ENCODE results near the gene CAPRIN2. TPM values are rescaled to one million over a fixed set of nuclear protein-coding genes. Genes with fewer than 3 reads are reported as not detected.

Gene CAPRIN2
- total RNA-seq, 4 donors from 2014 or later, result 20.8 to 71.7 (median 46.2) TPM

GRCh38 chr12:30779578-30779977 lies 24.8 kb upstream of the CAPRIN2 start:
- H3K27ac ChIP-seq, result no peak overlapping the region
- no peak for DNase-seq (ENCODE audit: low spot score in 2 of 2)
- TF ChIP-seq EP300 (IDR thresholded peaks at IDR 0.05) (no peak), CTCF (IDR thresholded peaks at IDR 0.05) (no peak), POLR2A (IDR thresholded peaks at IDR 0.05) (no peak)
- H3K9me3 ChIP-seq, result peaks cover 0 to 3% (median 0%) of the 10 kb centered on the region in 4 donors
- H3K27me3 ChIP-seq, result no peaks in the 10 kb centered on the region
- WGBS, 2 donors, result 91 to 94% methylated on average over 5 of the region's 5 CpGs
- no peaks in the 10 kb centered on the region for H3K36me3 ChIP-seq
- no peak overlapping the region for H3K4me3 ChIP-seq
- H3K4me1 ChIP-seq, result no peaks in the 10 kb centered on the region

GRCh38 chr12:30779178-30779577 lies 24.4 kb upstream of the CAPRIN2 start:
- Histone ChIP-seq H3K27me3 (no peaks in the 10 kb centered on the region), H3K27ac (no peak overlapping the region), H3K36me3 (no peaks in the 10 kb centered on the region), H3K9me3 (peaks cover 0 to 3% (median 0%) of the 10 kb centered on the region in 4 donors), H3K4me1 (no peaks in the 10 kb centered on the region), H3K4me3 (no peak overlapping the region)
- TF ChIP-seq EP300 (IDR thresholded peaks at IDR 0.05), result no peak
- TF ChIP-seq POLR2A (IDR thresholded peaks at IDR 0.05), result no peak
- TF ChIP-seq CTCF (IDR thresholded peaks at IDR 0.05), result no peak
- DNase-seq (ENCODE audit: low spot score in 2 of 2), result no peak

GRCh38 chr12:30774599-30774998 lies 19.8 kb upstream of the CAPRIN2 start:
- no peak overlapping the region for H3K4me3 ChIP-seq
- H3K27ac ChIP-seq, result no peak overlapping the region
- H3K27me3 ChIP-seq, result no peaks in the 10 kb centered on the region
- H3K4me1 ChIP-seq, result no peaks in the 10 kb centered on the region
- peaks cover 0 to 3% (median 0%) of the 10 kb centered on the region in 4 donors for H3K9me3 ChIP-seq
- no peak for DNase-seq (ENCODE audit: low spot score in 2 of 2)
- no peak for TF ChIP-seq POLR2A (IDR thresholded peaks at IDR 0.05)
- no peak for TF ChIP-seq EP300 (IDR thresholded peaks at IDR 0.05)
- no peak for TF ChIP-seq CTCF (IDR thresholded peaks at IDR 0.05)
- no peaks in the 10 kb centered on the region for H3K36me3 ChIP-seq

- no peaks in the 10 kb centered on the region for H3K27me3 ChIP-seq
- H3K9me3 ChIP-seq, result no peaks in the 10 kb centered on the region
- no peaks in the 10 kb centered on the region for H3K4me1 ChIP-seq
- DNase-seq (ENCODE audit: low spot score in 2 of 2), result no peak
- WGBS, 2 donors, result 80 to 81% methylated on average over 2 of the region's 2 CpGs
- no peaks in the 10 kb centered on the region for H3K36me3 ChIP-seq
- H3K27ac ChIP-seq, result no peak overlapping the region
- no peak overlapping the region for H3K4me3 ChIP-seq
- TF ChIP-seq CTCF (IDR thresholded peaks at IDR 0.05) (no peak), POLR2A (IDR thresholded peaks at IDR 0.05) (no peak), EP300 (IDR thresholded peaks at IDR 0.05) (no peak)
These were observed 15.1 kb upstream of the CAPRIN2 start for GRCh38 chr12:30769802-30770201.

GRCh38 chr12:30764251-30764650 lies 9.5 kb upstream of the CAPRIN2 start:
- WGBS, 2 donors, result 81 to 83% methylated on average over 2 of the region's 2 CpGs
- no peaks in the 10 kb centered on the region for H3K4me1 ChIP-seq
- H3K4me3 ChIP-seq, result no peak overlapping the region
- DNase-seq (ENCODE audit: low spot score in 2 of 2), result no peak
- H3K27ac ChIP-seq, result no peak overlapping the region
- TF ChIP-seq CTCF (IDR thresholded peaks at IDR 0.05) (no peak), EP300 (IDR thresholded peaks at IDR 0.05) (no peak), POLR2A (IDR thresholded peaks at IDR 0.05) (no peak)
- H3K9me3 ChIP-seq, result no peaks in the 10 kb centered on the region
- no peaks in the 10 kb centered on the region for H3K27me3 ChIP-seq
- peaks cover 0 to 8% (median 0%) of the 10 kb centered on the region in 3 donors for H3K36me3 ChIP-seq

Data from tibial nerve (tissue), 4 donors.